Cardiac fibroblast (primary cell): ENCODE data around the gene STIMATE.
A peak's percentile ranks its signal among the peaks of the same experiment; 100 is the strongest.

Experiments used
- DNase-seq, 2 donors: peaks; one replicate each; pipeline versions ENCODE4 v3.0.0 to v3.0.0-alpha.2; 2010; ENCODE audit warnings: low read depth in 2 of 2
- H3K4me3 ChIP-seq, 2 donors: replicated peaks in 1 of 2; 1 replicate in 1 of 2; 2 replicates in 1 of 2; pipeline ENCODE4 v1.5.1; 2011; ENCODE audit warnings: low read depth in 2 of 2, low read length in 2 of 2, mild to moderate bottlenecking in 2 of 2, moderate library complexity in 1 of 2
- TF ChIP-seq, protein P1 (sequence below): IDR thresholded peaks from one replicate; pipeline ENCODE4 v1.5.1; 2011; ENCODE audit warnings: low read depth, mild to moderate bottlenecking, low read length, inconsistent platforms

STIMATE gene

DNA sequence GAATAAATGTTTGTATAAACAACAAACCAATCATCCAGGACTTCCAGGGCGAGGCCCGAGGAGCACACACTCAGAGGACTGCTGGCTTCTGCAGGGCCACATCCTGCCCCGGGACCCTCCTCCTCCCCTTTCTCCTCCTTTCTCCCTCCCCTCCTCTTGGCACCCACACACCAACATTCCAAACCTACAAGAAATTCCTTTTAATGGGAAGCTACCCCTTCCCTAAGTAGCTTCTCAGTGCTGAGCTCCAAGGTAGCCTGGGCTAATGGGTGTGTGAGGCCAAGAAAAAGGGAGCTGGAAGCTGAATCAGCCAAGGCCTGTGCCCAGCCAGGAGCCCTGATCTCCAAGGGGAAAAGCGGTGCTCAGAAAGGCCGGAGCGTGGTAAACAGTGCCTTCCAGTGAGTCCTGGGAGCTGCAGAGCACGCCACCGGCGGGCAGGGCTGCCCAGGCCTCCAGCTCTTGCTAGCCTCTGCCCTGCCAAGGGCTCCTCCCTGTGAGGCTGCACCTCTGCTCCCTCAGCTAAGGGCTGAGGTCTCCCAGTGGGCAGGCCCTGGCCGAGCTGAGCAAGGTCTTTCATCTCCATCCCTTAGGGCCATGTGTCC is 98.9 kb downstream of the STIMATE start:
- no peak overlapping the region for H3K4me3 ChIP-seq
- TF ChIP-seq, protein P1, sequence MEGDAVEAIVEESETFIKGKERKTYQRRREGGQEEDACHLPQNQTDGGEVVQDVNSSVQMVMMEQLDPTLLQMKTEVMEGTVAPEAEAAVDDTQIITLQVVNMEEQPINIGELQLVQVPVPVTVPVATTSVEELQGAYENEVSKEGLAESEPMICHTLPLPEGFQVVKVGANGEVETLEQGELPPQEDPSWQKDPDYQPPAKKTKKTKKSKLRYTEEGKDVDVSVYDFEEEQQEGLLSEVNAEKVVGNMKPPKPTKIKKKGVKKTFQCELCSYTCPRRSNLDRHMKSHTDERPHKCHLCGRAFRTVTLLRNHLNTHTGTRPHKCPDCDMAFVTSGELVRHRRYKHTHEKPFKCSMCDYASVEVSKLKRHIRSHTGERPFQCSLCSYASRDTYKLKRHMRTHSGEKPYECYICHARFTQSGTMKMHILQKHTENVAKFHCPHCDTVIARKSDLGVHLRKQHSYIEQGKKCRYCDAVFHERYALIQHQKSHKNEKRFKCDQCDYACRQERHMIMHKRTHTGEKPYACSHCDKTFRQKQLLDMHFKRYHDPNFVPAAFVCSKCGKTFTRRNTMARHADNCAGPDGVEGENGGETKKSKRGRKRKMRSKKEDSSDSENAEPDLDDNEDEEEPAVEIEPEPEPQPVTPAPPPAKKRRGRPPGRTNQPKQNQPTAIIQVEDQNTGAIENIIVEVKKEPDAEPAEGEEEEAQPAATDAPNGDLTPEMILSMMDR = no peak
- DNase-seq = peak in 1 of 2 donors; percentile 26

DNA sequence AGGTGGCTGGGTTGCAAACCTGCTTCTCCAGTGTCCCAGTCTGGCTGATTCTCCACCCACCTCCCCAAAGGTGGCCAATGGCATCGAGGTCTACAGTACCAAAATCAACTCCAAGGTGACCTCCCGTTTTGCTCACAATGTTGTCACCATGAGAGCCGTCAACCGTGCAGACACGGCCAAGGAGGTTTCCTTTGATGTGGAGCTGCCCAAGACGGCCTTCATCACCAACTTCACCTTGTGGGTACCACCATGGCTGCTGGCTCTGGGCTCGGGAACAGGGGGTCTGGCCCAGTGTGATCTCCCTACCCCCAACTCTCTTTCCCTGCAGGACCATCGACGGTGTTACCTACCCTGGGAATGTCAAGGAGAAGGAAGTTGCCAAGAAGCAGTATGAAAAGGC is 100.9 kb downstream of the STIMATE start:
- H3K4me3 ChIP-seq = no peak overlapping the region
- TF ChIP-seq, protein P1 = no peak
- no peak for DNase-seq

DNA sequence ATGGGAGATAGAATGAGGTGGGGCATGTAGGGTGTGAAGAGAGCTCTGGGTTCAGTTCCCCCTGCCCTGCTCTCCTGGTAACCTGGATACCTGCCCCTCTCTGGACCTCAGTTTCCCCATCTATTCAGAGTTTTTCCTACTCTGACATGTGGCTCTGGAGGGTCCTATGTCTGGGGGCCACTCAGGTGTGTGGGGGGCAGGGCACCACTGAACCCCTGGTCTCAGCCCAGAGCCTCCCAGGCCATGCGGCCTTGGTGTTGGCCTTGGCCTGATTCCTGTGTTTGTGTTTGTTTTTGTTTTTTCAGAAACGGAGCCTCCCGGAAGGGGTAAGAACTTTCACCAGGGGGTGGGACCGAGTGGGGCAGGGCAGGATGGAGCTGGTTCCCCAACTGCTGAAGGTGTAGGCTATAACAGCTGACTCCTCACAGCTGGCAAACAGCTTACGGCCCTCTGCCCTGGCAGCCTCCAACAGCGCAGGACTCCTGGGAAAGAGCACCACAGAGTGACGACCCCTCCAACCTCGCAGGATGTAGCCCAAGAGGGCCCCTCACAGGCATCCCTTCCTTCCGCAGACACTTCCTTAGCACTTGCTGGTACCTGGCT is 101.9 kb downstream of the STIMATE start:
- H3K4me3 ChIP-seq = no peak overlapping the region
- no peak for DNase-seq
- TF ChIP-seq, protein P1 = no peak

DNA sequence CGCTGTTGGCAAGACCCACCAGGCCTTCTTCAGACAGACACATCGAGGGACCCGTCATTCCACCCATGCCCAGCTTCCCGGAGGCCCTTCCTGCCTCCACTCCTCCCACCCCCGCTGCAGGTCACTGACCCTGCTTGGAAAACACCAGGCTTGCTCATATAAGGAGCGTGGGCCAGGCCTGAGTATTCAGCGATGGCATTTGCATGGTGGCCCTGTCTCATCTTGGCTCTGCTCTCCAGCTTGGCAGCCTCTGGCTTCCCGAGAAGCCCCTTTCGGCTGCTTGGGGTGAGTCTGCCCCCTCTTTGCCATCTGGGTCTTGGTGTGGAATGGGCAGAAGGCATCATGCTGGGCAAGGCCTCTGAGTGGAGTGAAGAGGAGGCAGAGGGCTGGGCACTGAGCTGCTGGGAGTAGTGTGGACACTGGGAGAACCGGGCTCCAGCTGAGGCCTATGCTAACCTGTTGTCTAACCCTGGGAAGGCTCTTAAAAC is 102.7 kb downstream of the STIMATE start, which contains the start of gene ITIH3:
TSS of gene ITIH3 (plus strand) at position 185 of the 488 bp plus-strand sequence. CDS start at position 193, 8 bp downstream.
- TF ChIP-seq, protein P1 = no peak
- H3K4me3 ChIP-seq = no peak within 1 kb of the TSS
- no peak for DNase-seq

DNA sequence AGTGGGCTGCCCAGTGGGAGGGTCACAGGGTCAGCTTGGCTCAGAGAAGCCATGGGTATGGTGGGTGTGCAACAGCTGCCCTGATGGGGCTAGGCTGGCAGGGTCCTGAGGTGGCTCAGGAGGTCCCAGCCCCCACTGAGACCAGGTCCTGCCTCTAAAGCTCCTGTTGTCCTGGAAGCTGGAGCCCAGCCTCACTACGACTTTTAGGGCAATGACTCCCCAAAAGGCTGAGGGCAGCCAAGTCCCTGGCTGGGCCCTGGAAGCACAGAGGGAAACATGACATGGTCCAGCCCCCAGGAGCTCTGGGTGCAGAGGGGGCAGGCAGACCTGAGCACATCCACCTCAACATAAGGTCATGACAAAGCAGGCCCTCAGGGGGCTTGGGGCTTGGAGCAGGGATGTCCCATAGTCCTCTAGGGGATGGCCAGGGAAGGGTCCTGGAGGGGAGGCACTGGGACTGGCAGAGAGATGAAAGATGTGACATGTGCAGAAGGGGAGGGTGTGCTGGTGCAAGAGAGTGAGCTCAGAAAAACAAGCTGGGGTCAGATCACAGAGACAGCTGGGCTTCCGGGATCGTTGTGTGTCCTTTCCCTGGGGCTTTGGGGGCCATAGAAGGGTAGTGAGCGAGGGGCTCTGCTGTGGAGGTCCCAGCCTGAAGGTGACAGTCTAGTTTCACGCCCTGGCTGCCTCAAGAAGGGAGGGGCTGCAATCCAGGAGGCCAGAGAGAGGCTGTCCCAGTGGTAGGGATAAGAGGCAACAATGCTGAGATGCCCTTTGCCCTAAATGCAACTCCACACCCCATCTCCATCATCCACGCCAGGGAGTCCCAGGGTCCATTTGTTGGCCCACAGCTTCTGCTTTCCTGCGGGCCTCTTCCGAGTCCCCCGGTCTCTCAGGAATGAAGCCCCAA is 103.4 kb downstream of the STIMATE start:
- no peak for DNase-seq
- H3K4me3 ChIP-seq = no peak overlapping the region
- TF ChIP-seq, protein P1 = no peak

DNA sequence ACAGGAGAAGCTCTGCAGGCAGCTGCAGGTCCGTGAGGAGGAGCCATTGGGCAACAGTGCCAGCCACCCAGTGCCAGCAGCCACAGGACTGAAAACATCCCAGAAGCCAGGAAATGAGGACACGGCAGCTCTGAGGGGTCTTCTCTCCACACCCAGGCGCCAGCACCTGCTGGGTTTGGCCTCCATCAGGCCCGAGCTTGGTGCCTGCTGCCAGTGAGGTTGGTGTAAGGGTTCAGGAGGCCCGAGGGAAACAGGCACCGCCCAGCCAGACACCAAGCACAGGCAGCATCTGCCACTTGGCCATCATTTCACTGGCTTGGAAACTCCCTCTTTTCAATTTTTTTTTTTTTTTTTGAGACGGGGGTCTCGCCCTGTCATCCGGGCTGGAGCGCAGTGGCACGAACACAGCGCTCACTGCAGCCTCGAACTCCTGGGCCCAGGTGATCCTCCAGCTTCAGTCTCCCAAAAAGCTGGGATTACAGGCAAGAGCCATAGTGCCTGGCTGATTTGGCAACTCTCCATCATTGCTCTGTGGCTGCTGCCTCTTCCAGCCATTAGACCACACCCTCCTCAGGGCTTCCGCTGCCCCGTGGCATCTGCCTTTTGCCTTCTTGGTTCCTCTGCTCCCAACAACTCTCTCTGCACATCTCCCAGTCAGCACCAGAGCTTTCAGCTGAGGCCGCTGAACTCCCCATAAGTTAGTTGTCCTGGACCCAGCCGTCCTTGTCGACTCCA is 104.2 kb downstream of the STIMATE start:
- DNase-seq = peak in 1 of 2 donors; percentile 31
- TF ChIP-seq, protein P1 = no peak
- no peak overlapping the region for H3K4me3 ChIP-seq
